ENCODE measurements around the gene SLC22A12. TPM values are rescaled to one million over a fixed set of nuclear protein-coding genes. Genes with fewer than 3 reads are reported as not detected.

SLC22A12 gene
- total and polyA plus RNA-seq, 2 donors from 2014 or later, result 5.3 to 85.9 TPM

GRCh38 chr11:64616817-64617216, 25.8 kb downstream of the SLC22A12 start:
- Histone ChIP-seq H3K9ac (ENCODE audit: low read length in 3 of 3) (no peak overlapping the region), H3K36me3 (ENCODE audit: control insufficient read depth in 2 of 3, insufficient read depth in 3 of 3, low read length in 3 of 3) (peaks cover 0 to 5% (median 4%) of the 10 kb centered on the region in 3 donors), H3K27me3 (ENCODE audit: control insufficient read depth, insufficient read depth, low read length) (no peaks in the 10 kb centered on the region), H3K9me3 (ENCODE audit: control insufficient read depth in 2 of 3, insufficient read depth in 1 of 3, low read length in 3 of 3) (no peaks in the 10 kb centered on the region), H3K4me3 (ENCODE audit: low read length in 3 of 3) (no peak overlapping the region), H3K4me1 (ENCODE audit: control insufficient read depth in 2 of 3, insufficient read depth in 2 of 3, low read depth in 1 of 3, low read length in 3 of 3) (peaks cover 4 to 27% (median 25%) of the 10 kb centered on the region in 3 donors), H3K27ac (ENCODE audit: low read depth in 2 of 2, low read length in 2 of 2) (no peak overlapping the region)
- intact Hi-C loops (cut with DNase I), result no loop called here
- no peak for TF ChIP-seq CTCF (IDR thresholded peaks at IDR 0.05; ENCODE audit: borderline replicate concordance, extremely low read depth, insufficient read depth)
- no peak for FAIRE-seq
- DNase-seq, result no peak

GRCh38 chr11:64619196-64619595, 28.2 kb downstream of the SLC22A12 start:
- intact Hi-C loops (cut with DNase I), result no loop called here
- no peaks in the 10 kb centered on the region for H3K27me3 ChIP-seq (ENCODE audit: control insufficient read depth, insufficient read depth, low read length)
- H3K27ac ChIP-seq (ENCODE audit: low read depth in 2 of 2, low read length in 2 of 2), result peak overlapping the region; percentile 18 to 87
- H3K4me3 ChIP-seq (ENCODE audit: low read length in 3 of 3), result peak overlapping the region in 2 of 3 donors; percentile 28 to 57
- no peak for TF ChIP-seq CTCF (IDR thresholded peaks at IDR 0.05; ENCODE audit: borderline replicate concordance, extremely low read depth, insufficient read depth)
- no peak overlapping the region for H3K9ac ChIP-seq (ENCODE audit: low read length in 3 of 3)
- DNase-seq (no peak), FAIRE-seq (no peak)
- H3K4me1 ChIP-seq (ENCODE audit: control insufficient read depth in 2 of 3, insufficient read depth in 2 of 3, low read depth in 1 of 3, low read length in 3 of 3), result peaks cover 4 to 26% (median 25%) of the 10 kb centered on the region in 3 donors
- peaks cover 0 to 5% (median 4%) of the 10 kb centered on the region in 3 donors for H3K36me3 ChIP-seq (ENCODE audit: control insufficient read depth in 2 of 3, insufficient read depth in 3 of 3, low read length in 3 of 3)
- no peaks in the 10 kb centered on the region for H3K9me3 ChIP-seq (ENCODE audit: control insufficient read depth in 2 of 3, insufficient read depth in 1 of 3, low read length in 3 of 3)

GRCh38 chr11:64619811-64620380, 28.9 kb downstream of the SLC22A12 start:
- intact Hi-C loops (cut with DNase I), result no loop called here
- peaks cover 0 to 5% (median 4%) of the 10 kb centered on the region in 3 donors for H3K36me3 ChIP-seq (ENCODE audit: control insufficient read depth in 2 of 3, insufficient read depth in 3 of 3, low read length in 3 of 3)
- peak overlapping the region in 1 of 3 donors; percentile 4 for H3K9ac ChIP-seq (ENCODE audit: low read length in 3 of 3)
- H3K27me3 ChIP-seq (ENCODE audit: control insufficient read depth, insufficient read depth, low read length), result no peaks in the 10 kb centered on the region
- peaks cover 4 to 26% (median 25%) of the 10 kb centered on the region in 3 donors for H3K4me1 ChIP-seq (ENCODE audit: control insufficient read depth in 2 of 3, insufficient read depth in 2 of 3, low read depth in 1 of 3, low read length in 3 of 3)
- peak overlapping the region; percentile 62 to 87 for H3K27ac ChIP-seq (ENCODE audit: low read depth in 2 of 2, low read length in 2 of 2)
- peak overlapping the region; percentile 20 to 57 (median 28) for H3K4me3 ChIP-seq (ENCODE audit: low read length in 3 of 3)
- H3K9me3 ChIP-seq (ENCODE audit: control insufficient read depth in 2 of 3, insufficient read depth in 1 of 3, low read length in 3 of 3), result no peaks in the 10 kb centered on the region
- no peak for TF ChIP-seq CTCF (IDR thresholded peaks at IDR 0.05; ENCODE audit: borderline replicate concordance, extremely low read depth, insufficient read depth)
- FAIRE-seq (no peak), DNase-seq (peak in 4 of 5 donors; percentile 70 to 89 (median 83))

All from kidney (tissue), 14 donors.